Caco-2 (cell line): ENCODE data around the gene CTNNA2. TPM values are rescaled to one million over a fixed set of nuclear protein-coding genes. Genes with fewer than 3 reads are reported as not detected.

ENCODE experiments used
- BruUV-seq: library from RNA; stranded (reverse); fragments of 400-500 nt; replicated peaks from 2 replicates; lab custom pipeline; 2021; lab: Mats Ljungman, UMichigan
- CTCF ChIA-PET: fragments of 300-600 bp; sonication (Branson Sonifier 250); formaldehyde crosslinking; loops from one replicate; lab custom pipeline; 2022; ENCODE audit warnings: antibody characterized with exemption; lab: Charles Lee
- POLR2A ChIA-PET: fragments of 300-600 bp; sonication (Branson Sonifier 250); formaldehyde crosslinking; loops from one replicate; lab custom pipeline; 2022; ENCODE audit warnings: antibody characterized with exemption; lab: Charles Lee
- DNase-seq, 2 experiments: peaks; one replicate each; pipeline versions ENCODE4 v3.0.0 to v3.0.0-alpha.2; 2020 to 2022
- H3K27me3 ChIP-seq: replicated peaks from 2 replicates; pipeline ENCODE4 v1.6.0; 2011; ENCODE audit warnings: low read length; ENCODE audit not compliant: control insufficient read depth, insufficient read depth
- H3K36me3 ChIP-seq: 2 replicates; pipeline ENCODE4 v1.5.1; 2011; ENCODE audit warnings: low read length; ENCODE audit not compliant: control insufficient read depth, insufficient read depth
- H3K4me1 ChIP-seq: fragments of 250-450 bp; sonication (Bioruptor Pico); 2 replicates; pipeline ENCODE4 v1.5.1; 2020; ENCODE audit warnings: mild to moderate bottlenecking
- H3K4me3 ChIP-seq: 2 replicates; pipeline ENCODE4 v1.5.1; 2011; ENCODE audit warnings: low read depth, mild to moderate bottlenecking, control low read depth, low read length
- H3K9me3 ChIP-seq: fragments of 250-450 bp; sonication (Bioruptor Pico); 2 replicates; pipeline ENCODE4 v1.5.1; 2020; ENCODE audit warnings: mild to moderate bottlenecking, moderate library complexity
- H3K27ac Mint-ChIP-seq: one replicate; pipeline ENCODE4 v1.8.0; 2022; ENCODE audit warnings: mixed read lengths; ENCODE audit not compliant: unreplicated experiment
- H3K27me3 Mint-ChIP-seq: one replicate; pipeline ENCODE4 v1.8.0; 2022; ENCODE audit warnings: mixed read lengths; ENCODE audit not compliant: insufficient read depth, unreplicated experiment
- H3K36me3 Mint-ChIP-seq: one replicate; pipeline ENCODE4 v1.8.0; 2022; ENCODE audit warnings: mild to moderate bottlenecking, mixed read lengths; ENCODE audit not compliant: insufficient read depth, unreplicated experiment
- H3K4me1 Mint-ChIP-seq: one replicate; pipeline ENCODE4 v1.8.0; 2022; ENCODE audit warnings: low read depth, mixed read lengths; ENCODE audit not compliant: unreplicated experiment
- H3K4me3 Mint-ChIP-seq: one replicate; pipeline ENCODE4 v1.8.0; 2022; ENCODE audit warnings: mild to moderate bottlenecking, moderate library complexity, mixed read lengths; ENCODE audit not compliant: unreplicated experiment
- H3K9me3 Mint-ChIP-seq: one replicate; pipeline ENCODE4 v1.8.0; 2022; ENCODE audit warnings: mixed read lengths; ENCODE audit not compliant: unreplicated experiment
- intact Hi-C: fragments of 100-400 bp; cut with micrococcal nuclease; formaldehyde crosslinking; loops from one replicate; pipeline ENCODE4 v1.10.0; 2022; ENCODE audit not compliant: unreplicated experiment
- total RNA-seq: library from RNA; stranded (reverse); gene quantifications from 2 replicates; pipeline ENCODE4 v1.2.3, GENCODE V29; 2022
- TF ChIP-seq, protein P1 (sequence below), 2 experiments: fragments of 200-600 bp in 1 of 2; IDR thresholded peaks; 1 replicate in 1 of 2; 2 replicates in 1 of 2; pipeline versions ENCODE4 v1.5.1 to v1.8.0; 2011 to 2022; ENCODE audit warnings: antibody characterized with exemption in 1 of 2, control low read depth in 1 of 2, inconsistent platforms in 1 of 2, low read depth in 1 of 2, low read length in 1 of 2, mild to moderate bottlenecking in 1 of 2, moderate library complexity in 1 of 2; ENCODE audit not compliant: insufficient read depth in 1 of 2, severe bottlenecking in 1 of 2, unreplicated experiment in 1 of 2

The CTNNA2 gene
- total RNA-seq, 1 experiment from 2014 or later: not detected

DNA sequence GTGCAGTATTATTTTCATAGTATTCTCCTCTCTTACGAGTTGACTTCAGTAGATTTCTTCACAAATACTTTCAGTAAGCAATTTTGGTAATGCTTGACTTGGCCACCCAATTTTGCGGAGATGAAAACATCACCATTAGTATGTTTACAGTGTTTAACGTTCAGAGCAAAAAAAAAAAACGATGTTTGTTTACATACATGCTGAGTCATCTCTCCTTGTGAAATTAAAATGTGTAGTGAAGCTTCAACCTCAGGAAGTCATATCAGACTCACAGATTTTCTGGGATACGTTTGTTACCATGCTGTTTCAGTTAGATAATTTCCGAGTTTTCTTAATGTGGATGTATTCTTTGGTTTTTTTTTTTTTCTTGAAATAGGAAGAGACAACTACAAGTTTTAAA lies 100.1 kb downstream of the CTNNA2 start:
- intact Hi-C loops: no loop called here
- Histone ChIP-seq H3K9me3 (no peaks in the 10 kb centered on the region), H3K27me3 (no peaks in the 10 kb centered on the region), H3K36me3 (no peaks in the 10 kb centered on the region), H3K4me1 (no peaks in the 10 kb centered on the region), H3K4me3 (no peak overlapping the region)
- no peak for DNase-seq
- Mint-ChIP-seq H3K4me1 (no peaks in the 10 kb centered on the region), H3K36me3 (no peaks in the 10 kb centered on the region), H3K27ac (no peak overlapping the region), H3K9me3 (no peaks in the 10 kb centered on the region), H3K27me3 (peaks cover 8% of the 10 kb centered on the region), H3K4me3 (no peak overlapping the region)
- no TSS peak for BruUV-seq
- ChIA-PET POLR2A (no interaction called here), CTCF (no interaction called here)
- TF ChIP-seq, protein P1, sequence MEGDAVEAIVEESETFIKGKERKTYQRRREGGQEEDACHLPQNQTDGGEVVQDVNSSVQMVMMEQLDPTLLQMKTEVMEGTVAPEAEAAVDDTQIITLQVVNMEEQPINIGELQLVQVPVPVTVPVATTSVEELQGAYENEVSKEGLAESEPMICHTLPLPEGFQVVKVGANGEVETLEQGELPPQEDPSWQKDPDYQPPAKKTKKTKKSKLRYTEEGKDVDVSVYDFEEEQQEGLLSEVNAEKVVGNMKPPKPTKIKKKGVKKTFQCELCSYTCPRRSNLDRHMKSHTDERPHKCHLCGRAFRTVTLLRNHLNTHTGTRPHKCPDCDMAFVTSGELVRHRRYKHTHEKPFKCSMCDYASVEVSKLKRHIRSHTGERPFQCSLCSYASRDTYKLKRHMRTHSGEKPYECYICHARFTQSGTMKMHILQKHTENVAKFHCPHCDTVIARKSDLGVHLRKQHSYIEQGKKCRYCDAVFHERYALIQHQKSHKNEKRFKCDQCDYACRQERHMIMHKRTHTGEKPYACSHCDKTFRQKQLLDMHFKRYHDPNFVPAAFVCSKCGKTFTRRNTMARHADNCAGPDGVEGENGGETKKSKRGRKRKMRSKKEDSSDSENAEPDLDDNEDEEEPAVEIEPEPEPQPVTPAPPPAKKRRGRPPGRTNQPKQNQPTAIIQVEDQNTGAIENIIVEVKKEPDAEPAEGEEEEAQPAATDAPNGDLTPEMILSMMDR (IDR thresholded peaks at IDR 0.05; ENCODE audit: insufficient read depth in 1 of 2, low read depth in 1 of 2, low read length in 1 of 2, severe bottlenecking in 1 of 2, unreplicated experiment in 1 of 2): no peak

DNA sequence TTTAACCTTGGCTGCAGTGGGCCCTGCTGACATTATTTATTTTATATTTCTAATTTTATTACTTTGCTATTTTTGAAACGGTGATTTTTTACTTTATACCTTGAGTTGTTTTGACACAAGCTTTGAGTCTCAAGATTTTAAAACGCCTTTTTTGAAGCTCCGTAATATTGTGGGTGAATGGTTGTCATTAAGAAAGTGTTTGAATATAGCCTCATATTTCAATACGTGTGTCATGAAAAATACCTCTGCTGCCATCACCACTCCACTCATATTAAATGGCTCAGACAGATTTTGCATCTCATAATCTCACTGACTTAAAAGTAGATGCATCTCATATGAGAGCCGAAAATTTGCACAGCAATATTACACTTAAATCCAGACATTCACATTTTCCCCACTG lies 106.6 kb downstream of the CTNNA2 start:
- no peaks in the 10 kb centered on the region for H3K9me3 ChIP-seq
- no peak overlapping the region for H3K27ac Mint-ChIP-seq
- H3K4me3 Mint-ChIP-seq: no peak overlapping the region
- POLR2A ChIA-PET: no interaction called here
- H3K36me3 ChIP-seq: no peaks in the 10 kb centered on the region
- H3K4me1 Mint-ChIP-seq: no peaks in the 10 kb centered on the region
- CTCF ChIA-PET: no interaction called here
- H3K4me1 ChIP-seq: no peaks in the 10 kb centered on the region
- DNase-seq: no peak
- H3K27me3 Mint-ChIP-seq: peaks cover 7% of the 10 kb centered on the region
- no peaks in the 10 kb centered on the region for H3K27me3 ChIP-seq
- TF ChIP-seq, protein P1 (IDR thresholded peaks at IDR 0.05; ENCODE audit: insufficient read depth in 1 of 2, low read depth in 1 of 2, low read length in 1 of 2, severe bottlenecking in 1 of 2, unreplicated experiment in 1 of 2): no peak
- no TSS peak for BruUV-seq
- intact Hi-C loops: no loop called here
- H3K4me3 ChIP-seq: no peak overlapping the region
- H3K9me3 Mint-ChIP-seq: no peaks in the 10 kb centered on the region
- no peaks in the 10 kb centered on the region for H3K36me3 Mint-ChIP-seq

DNA sequence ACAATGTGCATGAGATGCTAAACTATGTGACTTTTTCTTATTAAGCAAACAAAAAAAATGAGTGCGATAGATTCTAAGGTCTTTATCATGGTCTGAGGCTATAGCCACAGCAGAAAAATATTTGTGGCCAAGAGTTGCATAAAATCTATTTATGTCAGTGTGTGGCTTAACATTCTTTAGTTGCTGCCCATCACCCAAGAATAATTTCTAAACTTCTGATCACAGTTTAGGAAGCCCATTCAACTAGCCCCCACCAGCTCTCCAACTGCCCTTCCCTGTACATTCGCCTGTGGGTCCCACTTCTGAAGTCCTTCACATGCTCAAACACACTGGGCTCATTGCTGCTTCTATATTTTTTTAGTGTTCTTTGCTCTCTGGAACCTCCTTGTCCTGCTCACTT lies 107.1 kb downstream of the CTNNA2 start:
- H3K27me3 Mint-ChIP-seq: peaks cover 7% of the 10 kb centered on the region
- no peaks in the 10 kb centered on the region for H3K9me3 ChIP-seq
- H3K4me1 ChIP-seq: no peaks in the 10 kb centered on the region
- H3K36me3 ChIP-seq: no peaks in the 10 kb centered on the region
- no peaks in the 10 kb centered on the region for H3K36me3 Mint-ChIP-seq
- no peaks in the 10 kb centered on the region for H3K4me1 Mint-ChIP-seq
- no peak overlapping the region for H3K4me3 ChIP-seq
- no peak overlapping the region for H3K4me3 Mint-ChIP-seq
- ChIA-PET POLR2A (no interaction called here), CTCF (no interaction called here)
- no peaks in the 10 kb centered on the region for H3K9me3 Mint-ChIP-seq
- intact Hi-C loops: no loop called here
- TF ChIP-seq, protein P1 (IDR thresholded peaks at IDR 0.05; ENCODE audit: insufficient read depth in 1 of 2, low read depth in 1 of 2, low read length in 1 of 2, severe bottlenecking in 1 of 2, unreplicated experiment in 1 of 2): no peak
- DNase-seq: no peak
- no peak overlapping the region for H3K27ac Mint-ChIP-seq
- no TSS peak for BruUV-seq
- H3K27me3 ChIP-seq: no peaks in the 10 kb centered on the region
